HCT116 (cell line): ENCODE results near the gene CPLANE2. TPM values are rescaled to one million over a fixed set of nuclear protein-coding genes. Genes with fewer than 3 reads are reported as not detected.
"Not testable (repeated sequence)": the region's sequence is repeated elsewhere in the genome, so short reads cannot be mapped to it uniquely, and the experiment has no call there.

Experiments used
- ATAC-seq: fragments of 200-7000 bp; cut with Tn5 transposase; 2 replicates; pipeline ENCODE4 v1.9.1; 2020; ENCODE audit warnings: mild to moderate bottlenecking, moderate library complexity
- BruUV-seq: library from RNA; stranded (reverse); fragments of 400-500 nt; replicated peaks from 2 replicates; lab custom pipeline; 2021; lab: Mats Ljungman, UMichigan
- CTCF ChIA-PET: fragments of 300-600 bp; sonication (Branson Sonifier 250); formaldehyde crosslinking; loops from one replicate; lab custom pipeline; 2021; ENCODE audit warnings: antibody characterized with exemption; lab: Charles Lee
- POLR2A ChIA-PET: fragments of 300-600, 350-600 bp; sonication (Branson Sonifier 250); formaldehyde crosslinking; loops from one replicate; lab custom pipeline; 2021; ENCODE audit warnings: antibody characterized with exemption; lab: Charles Lee
- RAD21 ChIA-PET, 2 experiments: fragments of 300-600 bp; sonication (Branson Sonifier 250); formaldehyde crosslinking; loops; one replicate each; lab custom pipeline; 2023; ENCODE audit warnings: low total read pairs in 2 of 2; ENCODE audit not compliant: uncharacterized antibody in 2 of 2, unreplicated experiment in 2 of 2, low non-redundant PET in 1 of 2; lab: Charles Lee
- DNase-seq: peaks from one replicate; pipeline ENCODE4 v3.0.0-alpha.2; 2010; ENCODE audit warnings: low read depth, low spot score
- H2AFZ ChIP-seq: fragments of 200-600 bp; shearing (Covaris generic), sonication (generic); 2 replicates; pipeline ENCODE4 v1.6.1; 2017; ENCODE audit warnings: low read depth, mixed run types, mixed read lengths, antibody characterized with exemption, low read length; ENCODE audit not compliant: poor library complexity, severe bottlenecking
- H3K27ac ChIP-seq: 2 replicates; pipeline ENCODE4 v1.5.1; 2012; ENCODE audit warnings: low read depth, low read length
- H3K27me3 ChIP-seq: fragments of 200-600 bp; sonication (generic); 2 replicates; pipeline ENCODE4 v1.6.1; 2016; ENCODE audit warnings: mixed run types, low read length, mixed read lengths; ENCODE audit not compliant: insufficient read depth
- H3K36me3 ChIP-seq, 2 experiments: fragments of 200-500 bp in 1 of 2; fragments of 200-600 bp in 1 of 2; sonication (Bioruptor generic) in 1 of 2; sonication (generic) in 1 of 2; 2 replicates each; pipeline versions ENCODE4 v1.5.1 to v1.6.1; 2014 to 2016; ENCODE audit warnings: low read length in 2 of 2, inconsistent platforms in 1 of 2, mixed read lengths in 1 of 2, mixed run types in 1 of 2; ENCODE audit not compliant: insufficient read depth in 2 of 2, control insufficient read depth in 1 of 2
- H3K4me1 ChIP-seq, 2 experiments: fragments of 200-600 bp in 1 of 2; sonication (generic) in 1 of 2; 2 replicates each; pipeline versions ENCODE4 v1.5.1 to v1.6.1; 2012 to 2017; ENCODE audit warnings: low read length in 2 of 2, inconsistent platforms in 1 of 2, mild to moderate bottlenecking in 1 of 2, mixed read lengths in 1 of 2, mixed run types in 1 of 2, moderate library complexity in 1 of 2; ENCODE audit not compliant: insufficient read depth in 2 of 2, control insufficient read depth in 1 of 2
- H3K4me2 ChIP-seq: fragments of 200-600 bp; sonication (generic); 2 replicates; pipeline ENCODE4 v1.6.1; 2017; ENCODE audit warnings: mixed run types, low read length, mixed read lengths
- H3K4me3 ChIP-seq, 2 experiments: fragments of 200-600 bp in 1 of 2; sonication (generic) in 1 of 2; replicated peaks in 1 of 2; 2 replicates each; pipeline ENCODE4 v1.5.1; 2011 to 2016; ENCODE audit warnings: low read length in 2 of 2, control low read depth in 1 of 2, low read depth in 1 of 2, mild to moderate bottlenecking in 1 of 2, mixed read lengths in 1 of 2, mixed run types in 1 of 2
- H3K79me2 ChIP-seq: fragments of 200-600 bp; sonication (generic); 2 replicates; pipeline ENCODE4 v1.6.1; 2017; ENCODE audit warnings: mild to moderate bottlenecking, mixed run types, low read length, moderate library complexity, mixed read lengths; ENCODE audit not compliant: insufficient read depth
- H3K9ac ChIP-seq: fragments of 200-600 bp; sonication (generic); 2 replicates; pipeline ENCODE4 v1.6.1; 2016; ENCODE audit warnings: low read length, mixed read lengths
- H3K9me2 ChIP-seq: fragments of 200-600 bp; sonication (generic), shearing (Covaris generic); 2 replicates; pipeline ENCODE4 v1.6.1; 2017; ENCODE audit warnings: mixed run types, mild to moderate bottlenecking, moderate library complexity; ENCODE audit not compliant: insufficient read depth
- H3K9me3 ChIP-seq, 2 experiments: fragments of 200-500 bp in 1 of 2; fragments of 200-600 bp in 1 of 2; sonication (Bioruptor generic) in 1 of 2; sonication (generic) in 1 of 2; 2 replicates each; pipeline ENCODE4 v1.6.1; 2014 to 2017; ENCODE audit warnings: low read length in 2 of 2, mixed read lengths in 2 of 2, inconsistent platforms in 1 of 2, low read depth in 1 of 2, mild to moderate bottlenecking in 1 of 2, mixed run types in 1 of 2, moderate library complexity in 1 of 2; ENCODE audit not compliant: control insufficient read depth in 1 of 2, insufficient read depth in 1 of 2
- H4K20me1 ChIP-seq: fragments of 200-600 bp; sonication (generic), shearing (Covaris generic); 2 replicates; pipeline ENCODE4 v1.6.1; 2017; ENCODE audit warnings: mixed run types, mild to moderate bottlenecking, moderate library complexity; ENCODE audit not compliant: insufficient read depth
- CBX3 ChIP-seq: IDR thresholded peaks from 2 replicates; pipeline ENCODE4 v1.6.1; 2012; ENCODE audit warnings: low read depth
- EGR1 ChIP-seq: IDR thresholded peaks from 2 replicates; pipeline ENCODE4 v1.6.1; 2012; ENCODE audit warnings: low read depth
- ELF1 ChIP-seq: IDR thresholded peaks from 2 replicates; pipeline ENCODE4 v1.6.1; 2012; ENCODE audit warnings: low read depth, borderline replicate concordance
- EZH2 ChIP-seq: fragments of 200-600 bp; sonication (generic); IDR thresholded peaks from 2 replicates; pipeline ENCODE4 v1.6.1; 2017; ENCODE audit warnings: antibody characterized with exemption, mixed run types
- JUND ChIP-seq: IDR thresholded peaks from 2 replicates; pipeline ENCODE4 v1.6.1; 2012
- POLR2AphosphoS5 ChIP-seq: IDR thresholded peaks from 2 replicates; pipeline ENCODE4 v1.6.1; 2011; ENCODE audit warnings: mild to moderate bottlenecking, low read depth, low read length, moderate library complexity
- RAD21 ChIP-seq: IDR thresholded peaks from 2 replicates; pipeline ENCODE4 v1.6.1; 2012; ENCODE audit warnings: low read depth, mild to moderate bottlenecking
- SP1 ChIP-seq: IDR thresholded peaks from 2 replicates; pipeline ENCODE4 v1.6.1; 2012; ENCODE audit warnings: low read depth
- SRF ChIP-seq: IDR thresholded peaks from 2 replicates; pipeline ENCODE4 v1.6.1; 2012; ENCODE audit warnings: low read depth
- ZFX ChIP-seq: fragments of 450-650 bp; IDR thresholded peaks from 2 replicates; pipeline ENCODE4 v1.6.1; 2017
- intact Hi-C: fragments of 100-400 bp; cut with micrococcal nuclease; formaldehyde crosslinking; loops from 2 replicates; pipeline ENCODE4 v1.10.0; 2022
- total RNA-seq: library from RNA; stranded (reverse); gene quantifications from one replicate; pipeline ENCODE4 v1.2.1, GENCODE V29; 2021; ENCODE audit not compliant: unreplicated experiment
- TF ChIP-seq, protein P1 (sequence below): IDR thresholded peaks from 2 replicates; pipeline ENCODE4 v1.6.1; 2011; ENCODE audit warnings: mild to moderate bottlenecking, low read length, moderate library complexity; ENCODE audit not compliant: insufficient replicate concordance; ENCODE audit errors: extremely low read depth
- TF ChIP-seq, protein P2 (sequence below): IDR thresholded peaks from 2 replicates; pipeline ENCODE4 v1.6.1; 2012
- TF ChIP-seq, protein P3 (sequence below): IDR thresholded peaks from 2 replicates; pipeline ENCODE4 v1.6.1; 2012
- TF ChIP-seq, protein P4 (sequence below), 3 experiments: fragments of 200-600 bp in 1 of 3; sonication (generic) in 1 of 3; IDR thresholded peaks in 2 of 3; conservative IDR thresholded peaks in 1 of 3; 2 replicates each; pipeline ENCODE4 v1.5.1; 2012 to 2017; ENCODE audit warnings: low read depth in 2 of 3, low read length in 2 of 3, antibody characterized with exemption in 1 of 3, borderline replicate concordance in 1 of 3, control low read depth in 1 of 3, mild to moderate bottlenecking in 1 of 3, mixed read lengths in 1 of 3, mixed run types in 1 of 3, moderate library complexity in 1 of 3; ENCODE audit not compliant: insufficient read depth in 1 of 3

The CPLANE2 gene
- total RNA-seq, 1 experiment from 2014 or later = 8.1 TPM

DNA sequence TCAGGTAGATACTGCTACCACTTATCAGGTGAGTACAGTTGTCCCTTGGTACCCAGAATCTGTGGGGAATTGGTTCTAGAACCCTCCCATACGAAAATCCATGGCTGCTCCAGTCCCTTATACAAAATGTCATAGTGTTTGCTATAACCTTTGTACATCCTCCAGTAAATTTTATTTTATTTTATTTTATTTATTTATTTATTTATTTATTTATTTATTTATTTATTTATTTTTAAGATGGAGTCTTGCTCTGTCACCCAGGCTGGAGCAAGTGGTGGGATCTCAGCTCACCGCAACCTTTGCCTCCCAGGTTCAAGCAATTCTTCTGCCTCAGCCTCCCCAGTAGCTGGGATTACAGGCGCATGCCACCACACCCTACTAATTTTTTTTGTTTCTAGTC, 23.4 kb downstream of the CPLANE2 start:
- BruUV-seq = not testable (repeated sequence)

DNA sequence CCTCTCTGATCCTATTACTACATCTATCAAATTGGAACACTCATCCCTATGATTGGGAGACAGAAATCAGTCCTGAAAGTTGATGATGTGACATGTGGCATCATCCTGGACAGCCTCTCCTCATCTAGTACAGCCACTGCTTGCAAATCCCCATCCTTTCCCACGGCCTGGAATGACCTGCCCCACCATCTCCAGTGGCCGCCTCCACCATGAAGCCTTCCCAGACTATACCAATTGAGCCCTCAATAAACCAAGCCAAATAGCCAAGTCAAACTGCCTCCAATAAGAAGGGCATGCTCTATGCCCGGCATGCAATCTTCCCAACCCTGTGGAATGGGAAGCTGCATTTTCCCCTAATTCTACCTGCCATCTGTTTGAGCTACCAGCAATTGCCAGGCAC, 24.0 kb downstream of the CPLANE2 start:
- H3K4me3 ChIP-seq = peak overlapping the region in 1 of 2 experiments; percentile 63; a peak in 3 of 4 replicates
- no peak for ATAC-seq
- H3K4me1 ChIP-seq = peaks cover 46 to 81% of the 10 kb centered on the region in 2 experiments
- no peaks in the 10 kb centered on the region; the same call in 1 of the 2 replicates for H3K79me2 ChIP-seq
- H3K27ac ChIP-seq = peak overlapping the region; percentile 75
- RAD21 ChIA-PET = no interaction called here
- intact Hi-C loops = no loop called here
- no peaks in the 10 kb centered on the region for H3K9me2 ChIP-seq
- no TSS peak for BruUV-seq
- POLR2A ChIA-PET = no interaction called here
- H4K20me1 ChIP-seq = no peaks in the 10 kb centered on the region
- peak overlapping the region; percentile 71 for H3K9ac ChIP-seq
- no peaks in the 10 kb centered on the region for H3K27me3 ChIP-seq
- no peak overlapping the region for H2AFZ ChIP-seq
- H3K9me3 ChIP-seq = no peaks in the 10 kb centered on the region
- peak overlapping the region; percentile 95 for H3K4me2 ChIP-seq
- H3K36me3 ChIP-seq = no peaks in the 10 kb centered on the region
- no peak for DNase-seq
- CTCF ChIA-PET = interaction anchor here (0.5 to 1.0 kb wide), 2 partner anchors 62 to 130 kb away, joined by 3 to 5 read pairs; no protein-coding TSS in a partner anchor
- no peak for TF ChIP-seq CBX3
- no peak for TF ChIP-seq ZFX
- TF ChIP-seq, protein P1, sequence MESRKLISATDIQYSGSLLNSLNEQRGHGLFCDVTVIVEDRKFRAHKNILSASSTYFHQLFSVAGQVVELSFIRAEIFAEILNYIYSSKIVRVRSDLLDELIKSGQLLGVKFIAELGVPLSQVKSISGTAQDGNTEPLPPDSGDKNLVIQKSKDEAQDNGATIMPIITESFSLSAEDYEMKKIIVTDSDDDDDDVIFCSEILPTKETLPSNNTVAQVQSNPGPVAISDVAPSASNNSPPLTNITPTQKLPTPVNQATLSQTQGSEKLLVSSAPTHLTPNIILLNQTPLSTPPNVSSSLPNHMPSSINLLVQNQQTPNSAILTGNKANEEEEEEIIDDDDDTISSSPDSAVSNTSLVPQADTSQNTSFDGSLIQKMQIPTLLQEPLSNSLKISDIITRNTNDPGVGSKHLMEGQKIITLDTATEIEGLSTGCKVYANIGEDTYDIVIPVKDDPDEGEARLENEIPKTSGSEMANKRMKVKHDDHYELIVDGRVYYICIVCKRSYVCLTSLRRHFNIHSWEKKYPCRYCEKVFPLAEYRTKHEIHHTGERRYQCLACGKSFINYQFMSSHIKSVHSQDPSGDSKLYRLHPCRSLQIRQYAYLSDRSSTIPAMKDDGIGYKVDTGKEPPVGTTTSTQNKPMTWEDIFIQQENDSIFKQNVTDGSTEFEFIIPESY = no peak
- TF ChIP-seq SRF = no peak
- TF ChIP-seq RAD21 = no peak
- TF ChIP-seq EZH2 = no peak
- TF ChIP-seq POLR2AphosphoS5 = no peak
- TF ChIP-seq SP1 = no peak
- TF ChIP-seq, protein P2, sequence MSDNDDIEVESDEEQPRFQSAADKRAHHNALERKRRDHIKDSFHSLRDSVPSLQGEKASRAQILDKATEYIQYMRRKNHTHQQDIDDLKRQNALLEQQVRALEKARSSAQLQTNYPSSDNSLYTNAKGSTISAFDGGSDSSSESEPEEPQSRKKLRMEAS = no peak
- TF ChIP-seq, protein P3, sequence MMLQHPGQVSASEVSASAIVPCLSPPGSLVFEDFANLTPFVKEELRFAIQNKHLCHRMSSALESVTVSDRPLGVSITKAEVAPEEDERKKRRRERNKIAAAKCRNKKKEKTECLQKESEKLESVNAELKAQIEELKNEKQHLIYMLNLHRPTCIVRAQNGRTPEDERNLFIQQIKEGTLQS = no peak
- TF ChIP-seq EGR1 = no peak
- TF ChIP-seq, protein P4, sequence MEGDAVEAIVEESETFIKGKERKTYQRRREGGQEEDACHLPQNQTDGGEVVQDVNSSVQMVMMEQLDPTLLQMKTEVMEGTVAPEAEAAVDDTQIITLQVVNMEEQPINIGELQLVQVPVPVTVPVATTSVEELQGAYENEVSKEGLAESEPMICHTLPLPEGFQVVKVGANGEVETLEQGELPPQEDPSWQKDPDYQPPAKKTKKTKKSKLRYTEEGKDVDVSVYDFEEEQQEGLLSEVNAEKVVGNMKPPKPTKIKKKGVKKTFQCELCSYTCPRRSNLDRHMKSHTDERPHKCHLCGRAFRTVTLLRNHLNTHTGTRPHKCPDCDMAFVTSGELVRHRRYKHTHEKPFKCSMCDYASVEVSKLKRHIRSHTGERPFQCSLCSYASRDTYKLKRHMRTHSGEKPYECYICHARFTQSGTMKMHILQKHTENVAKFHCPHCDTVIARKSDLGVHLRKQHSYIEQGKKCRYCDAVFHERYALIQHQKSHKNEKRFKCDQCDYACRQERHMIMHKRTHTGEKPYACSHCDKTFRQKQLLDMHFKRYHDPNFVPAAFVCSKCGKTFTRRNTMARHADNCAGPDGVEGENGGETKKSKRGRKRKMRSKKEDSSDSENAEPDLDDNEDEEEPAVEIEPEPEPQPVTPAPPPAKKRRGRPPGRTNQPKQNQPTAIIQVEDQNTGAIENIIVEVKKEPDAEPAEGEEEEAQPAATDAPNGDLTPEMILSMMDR (IDR thresholded peaks at IDR 0.05 in 2 of 3, conservative IDR thresholded peaks at IDR 0.05 in 1 of 3; ENCODE audit: borderline replicate concordance in 1 of 3, insufficient read depth in 1 of 3, low read depth in 2 of 3, low read length in 2 of 3) = no peak
- TF ChIP-seq JUND = no peak
- no peak for TF ChIP-seq ELF1

More for the DNA sequence above, 23.4 kb downstream of the CPLANE2 start:
- H3K27me3 ChIP-seq, RAD21 ChIA-PET, ATAC-seq, intact Hi-C loops, H4K20me1 ChIP-seq, H3K27ac ChIP-seq, POLR2A ChIA-PET, H3K9ac ChIP-seq, H3K9me2 ChIP-seq, H3K36me3 ChIP-seq, H2AFZ ChIP-seq, DNase-seq, H3K79me2 ChIP-seq, H3K9me3 ChIP-seq, H3K4me3 ChIP-seq: not testable (repeated sequence)
- CTCF ChIA-PET = interaction anchor here (1.0 kb wide), 1 partner anchor 131 kb away, joined by 5 read pairs; no protein-coding TSS in a partner anchor
- H3K4me1 ChIP-seq = peaks cover 40 to 77% of the 10 kb centered on the region in 2 experiments
- H3K4me2 ChIP-seq = peak overlapping the region; percentile 95; the same call in 1 of the 2 replicates
